SU-DHL-6 (cell line): ENCODE results near the gene CNTNAP5.

Experiments
- H2AFZ ChIP-seq: fragments of 200-600 bp; sonication (generic); 2 replicates; pipeline ENCODE4 v1.6.1; 2014; ENCODE audit warnings: low read depth, mild to moderate bottlenecking, moderate library complexity, mixed read lengths, antibody characterized with exemption, low read length; ENCODE audit not compliant: severe bottlenecking
- H3F3A ChIP-seq: fragments of 200-600 bp; shearing (Covaris generic); 2 replicates; pipeline ENCODE4 v1.6.0; 2016; ENCODE audit warnings: antibody characterized with exemption, mild to moderate bottlenecking; ENCODE audit not compliant: insufficient read depth
- H3K27ac ChIP-seq: fragments of 200-600 bp; sonication (generic); 2 replicates; pipeline ENCODE4 v1.5.1; 2016; ENCODE audit warnings: low read depth, mild to moderate bottlenecking, low read length, moderate library complexity, mixed read lengths
- H3K27me3 ChIP-seq: fragments of 200-600 bp; sonication (generic), shearing (Covaris generic); 2 replicates; pipeline ENCODE4 v1.6.0; 2014; ENCODE audit warnings: mild to moderate bottlenecking, low read length
- H3K36me3 ChIP-seq: fragments of 200-600 bp; sonication (generic); 2 replicates; pipeline ENCODE4 v1.6.1; 2014; ENCODE audit warnings: mild to moderate bottlenecking, low read length, mixed read lengths
- H3K4me2 ChIP-seq: fragments of 300-600, 200-600 bp; shearing (Covaris generic), sonication (generic); 2 replicates; pipeline ENCODE4 v1.6.0; 2014; ENCODE audit warnings: low read length, low read depth, mild to moderate bottlenecking; ENCODE audit not compliant: poor library complexity, severe bottlenecking
- H3K4me3 ChIP-seq: fragments of 200-600 bp; sonication (generic); 2 replicates; pipeline ENCODE4 v1.5.1; 2014; ENCODE audit warnings: antibody characterized with exemption, low read length, mild to moderate bottlenecking, mixed read lengths; ENCODE audit not compliant: insufficient read depth, poor library complexity, severe bottlenecking
- H3K79me2 ChIP-seq: fragments of 200-600 bp; sonication (generic); 2 replicates; pipeline ENCODE4 v1.6.1; 2014; ENCODE audit warnings: mild to moderate bottlenecking, low read length, moderate library complexity; ENCODE audit not compliant: insufficient read depth
- H3K9ac ChIP-seq: fragments of 200-600 bp; sonication (generic); 2 replicates; pipeline ENCODE4 v1.7.0; 2014; ENCODE audit warnings: mild to moderate bottlenecking, low read length
- H3K9me2 ChIP-seq: fragments of 200-600 bp; sonication (generic); replicated peaks from 2 replicates; pipeline ENCODE4 v1.6.1; 2014; ENCODE audit warnings: low read length; ENCODE audit not compliant: insufficient read depth
- H3K9me3 ChIP-seq: fragments of 200-600 bp; sonication (generic); 2 replicates; pipeline ENCODE4 v1.6.1; 2014; ENCODE audit warnings: low read length, mixed read lengths; ENCODE audit not compliant: insufficient read depth
- H4K20me1 ChIP-seq: fragments of 200-600 bp; sonication (generic); 2 replicates; pipeline ENCODE4 v1.6.1; 2014; ENCODE audit warnings: low read depth, mild to moderate bottlenecking, antibody characterized with exemption, low read length, moderate library complexity, mixed read lengths
- CTCF ChIP-seq: fragments of 200-600 bp; sonication (generic); IDR thresholded peaks from one replicate; pipeline ENCODE4 v1.5.1; 2017; ENCODE audit warnings: antibody characterized with exemption, mild to moderate bottlenecking, low read length, moderate library complexity; ENCODE audit not compliant: insufficient read depth, poor library complexity, severe bottlenecking
- EZH2phosphoT487 ChIP-seq: fragments of 200-600 bp; sonication (generic), shearing (Covaris generic); conservative IDR thresholded peaks from 2 replicates; pipeline ENCODE4 v1.6.1; 2018; ENCODE audit warnings: mild to moderate bottlenecking, antibody characterized with exemption, low read length, moderate library complexity, mixed read lengths

Gene CNTNAP5

GRCh38 chr2:124025171-124025580 lies at the start of gene CNTNAP5:
TSS of gene CNTNAP5 (plus strand) at chr2:124025287. CDS start at chr2:124025651, 364 bp downstream.
- Histone ChIP-seq H2AFZ (no peak within 1 kb of the TSS), H3K9me2 (no peaks in the 10 kb centered on the region), H3K79me2 (no peaks in the 10 kb centered on the region), H3K4me3 (no peak within 1 kb of the TSS), H3K9ac (no peak within 1 kb of the TSS), H3F3A (no peaks in the 10 kb centered on the region), H3K27ac (no peak within 1 kb of the TSS), H4K20me1 (no peaks in the 10 kb centered on the region), H3K36me3 (no peaks in the 10 kb centered on the region), H3K27me3 (no peaks in the 10 kb centered on the region), H3K4me2 (no peak within 1 kb of the TSS), H3K9me3 (no peaks in the 10 kb centered on the region)
- TF ChIP-seq EZH2phosphoT487 (no peak), CTCF (no peak)

DNA sequence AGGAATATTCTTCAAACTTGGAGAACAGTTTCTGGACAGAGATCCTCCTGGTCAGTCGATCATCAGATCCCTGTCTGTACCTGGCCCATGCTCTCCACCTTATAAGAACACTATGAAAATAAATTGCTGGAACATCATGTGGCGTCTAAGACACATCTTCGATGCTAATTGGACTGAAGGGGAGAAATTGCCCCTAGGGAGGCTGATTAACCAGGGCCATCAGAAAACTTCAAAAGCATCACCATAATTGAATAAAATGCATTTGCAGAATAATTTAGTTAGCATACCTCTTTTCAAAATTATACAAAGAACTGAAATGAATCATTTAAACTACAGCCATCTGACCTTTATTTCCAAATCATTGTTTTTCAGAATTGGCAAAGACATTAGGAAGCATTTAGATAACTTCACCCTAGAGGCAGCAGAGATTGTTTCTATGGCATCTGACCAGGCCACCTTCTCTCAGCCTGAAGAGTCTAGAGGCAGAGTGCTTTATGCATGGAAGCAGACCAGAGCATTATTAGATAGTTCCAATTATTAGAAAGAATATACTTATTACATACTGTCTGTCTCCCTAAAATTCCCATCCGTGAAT lies 48.9 kb upstream of the CNTNAP5 start:
- Histone ChIP-seq H3K9ac (no peak overlapping the region), H2AFZ (no peak overlapping the region), H3K36me3 (no peaks in the 10 kb centered on the region), H3K27me3 (no peaks in the 10 kb centered on the region), H3K4me3 (no peak overlapping the region), H3F3A (no peaks in the 10 kb centered on the region), H4K20me1 (no peaks in the 10 kb centered on the region), H3K9me2 (no peaks in the 10 kb centered on the region), H3K79me2 (no peaks in the 10 kb centered on the region), H3K4me2 (no peak overlapping the region), H3K9me3 (no peaks in the 10 kb centered on the region), H3K27ac (no peak overlapping the region)
- no peak for TF ChIP-seq CTCF
- TF ChIP-seq EZH2phosphoT487, result no peak

- Histone ChIP-seq H3K4me2 (no peak overlapping the region), H3K9ac (no peak overlapping the region), H3K79me2 (no peaks in the 10 kb centered on the region), H2AFZ (no peak overlapping the region), H3K36me3 (no peaks in the 10 kb centered on the region), H3K9me2 (no peaks in the 10 kb centered on the region), H3K27ac (no peak overlapping the region), H4K20me1 (no peaks in the 10 kb centered on the region), H3K27me3 (no peaks in the 10 kb centered on the region), H3K4me3 (no peak overlapping the region), H3F3A (no peaks in the 10 kb centered on the region), H3K9me3 (no peaks in the 10 kb centered on the region)
- no peak for TF ChIP-seq EZH2phosphoT487
- peak; percentile 27 for TF ChIP-seq CTCF
Observed at GRCh38 chr2:123993728-123994323, 31.3 kb upstream of the CNTNAP5 start.
